HEK293 (cell line): Measurements from ENCODE around the gene GHRL.

Source experiments
- WT1 ChIP-seq: fragments of 450-650 bp; formaldehyde crosslinking; IDR thresholded peaks from 2 replicates; pipeline ENCODE4 v1.5.1; 2016; ENCODE audit warnings: missing biosample characterization, missing genetic modification characterization
- YY1 ChIP-seq: fragments of 450-650 bp; formaldehyde crosslinking; IDR thresholded peaks from 2 replicates; pipeline ENCODE4 v1.5.1; 2018; ENCODE audit warnings: missing biosample characterization, missing genetic modification characterization
- ZNF23 ChIP-seq: fragments of 450-650 bp; formaldehyde crosslinking; IDR thresholded peaks from 2 replicates; pipeline ENCODE4 v1.5.1; 2016; ENCODE audit warnings: missing biosample characterization, missing genetic modification characterization, borderline replicate concordance
- ZNF274 ChIP-seq, 2 experiments: fragments of 200-500 bp in 1 of 2; fragments of 450-650 bp in 1 of 2; sonication (Bioruptor generic) in 1 of 2; formaldehyde crosslinking in 1 of 2; IDR thresholded peaks; 2 replicates each; pipeline versions ENCODE4 v1.5.1 to v1.6.1; 2014 to 2016; ENCODE audit warnings: borderline replicate concordance in 1 of 2, inconsistent platforms in 1 of 2, low read length in 1 of 2, missing biosample characterization in 1 of 2, missing genetic modification characterization in 1 of 2
- ZNF311 ChIP-seq: fragments of 450-650 bp; formaldehyde crosslinking; IDR thresholded peaks from 2 replicates; pipeline ENCODE4 v1.5.1; 2017; ENCODE audit warnings: missing biosample characterization, missing genetic modification characterization, borderline replicate concordance
- ZNF350 ChIP-seq: fragments of 450-650 bp; formaldehyde crosslinking; IDR thresholded peaks from 2 replicates; pipeline ENCODE4 v1.5.0; 2017; ENCODE audit warnings: missing biosample characterization, mild to moderate bottlenecking, missing genetic modification characterization
- ZNF776 ChIP-seq: fragments of 450-650 bp; formaldehyde crosslinking; IDR thresholded peaks from 2 replicates; pipeline ENCODE4 v1.5.0; 2017; ENCODE audit warnings: missing biosample characterization, missing genetic modification characterization, borderline replicate concordance
- TF ChIP-seq, protein P1 (sequence below): fragments of 450-650 bp; formaldehyde crosslinking; IDR thresholded peaks from 2 replicates; pipeline ENCODE4 v1.5.1; 2016; ENCODE audit warnings: missing biosample characterization, missing genetic modification characterization
- TF ChIP-seq, protein P2 (sequence below): fragments of 450-650 bp; formaldehyde crosslinking; IDR thresholded peaks from 2 replicates; pipeline ENCODE4 v1.5.1; 2016; ENCODE audit warnings: missing biosample characterization, missing genetic modification characterization
- TF ChIP-seq, protein P3 (sequence below): fragments of 450-650 bp; formaldehyde crosslinking; IDR thresholded peaks from 2 replicates; pipeline ENCODE4 v1.5.1; 2016; ENCODE audit warnings: missing biosample characterization, missing genetic modification characterization
- TF ChIP-seq, protein P4 (sequence below): fragments of 450-650 bp; formaldehyde crosslinking; IDR thresholded peaks from 2 replicates; pipeline ENCODE4 v1.5.1; 2017; ENCODE audit warnings: missing biosample characterization, missing genetic modification characterization
- TF ChIP-seq, protein P5 (sequence below): fragments of 450-650 bp; formaldehyde crosslinking; conservative IDR thresholded peaks from 2 replicates; pipeline ENCODE4 v1.5.1; 2016; ENCODE audit warnings: low read depth, missing biosample characterization, missing genetic modification characterization

DNA sequence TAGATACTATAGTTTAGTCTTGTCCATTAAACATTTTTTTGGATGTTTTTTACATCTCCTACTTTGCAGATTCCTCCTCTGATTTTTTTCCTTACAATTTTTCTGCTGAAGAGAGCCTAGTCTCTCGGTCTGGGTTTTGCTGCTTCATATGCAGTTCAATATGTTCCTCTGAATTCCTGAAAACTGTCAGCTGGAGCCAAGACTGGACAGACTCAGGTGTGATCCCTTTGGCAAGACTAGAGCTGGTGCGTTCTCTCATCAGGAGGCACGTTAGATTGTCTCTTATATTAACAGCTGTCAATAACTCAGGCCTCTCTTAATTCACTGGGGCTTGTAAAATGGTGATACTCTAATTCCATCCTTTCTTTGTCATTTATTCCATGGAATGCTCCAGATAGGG is 13.4 kb upstream of the GHRL start:
- TF ChIP-seq, protein P1, sequence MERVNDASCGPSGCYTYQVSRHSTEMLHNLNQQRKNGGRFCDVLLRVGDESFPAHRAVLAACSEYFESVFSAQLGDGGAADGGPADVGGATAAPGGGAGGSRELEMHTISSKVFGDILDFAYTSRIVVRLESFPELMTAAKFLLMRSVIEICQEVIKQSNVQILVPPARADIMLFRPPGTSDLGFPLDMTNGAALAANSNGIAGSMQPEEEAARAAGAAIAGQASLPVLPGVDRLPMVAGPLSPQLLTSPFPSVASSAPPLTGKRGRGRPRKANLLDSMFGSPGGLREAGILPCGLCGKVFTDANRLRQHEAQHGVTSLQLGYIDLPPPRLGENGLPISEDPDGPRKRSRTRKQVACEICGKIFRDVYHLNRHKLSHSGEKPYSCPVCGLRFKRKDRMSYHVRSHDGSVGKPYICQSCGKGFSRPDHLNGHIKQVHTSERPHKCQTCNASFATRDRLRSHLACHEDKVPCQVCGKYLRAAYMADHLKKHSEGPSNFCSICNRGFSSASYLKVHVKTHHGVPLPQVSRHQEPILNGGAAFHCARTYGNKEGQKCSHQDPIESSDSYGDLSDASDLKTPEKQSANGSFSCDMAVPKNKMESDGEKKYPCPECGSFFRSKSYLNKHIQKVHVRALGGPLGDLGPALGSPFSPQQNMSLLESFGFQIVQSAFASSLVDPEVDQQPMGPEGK (tag by site-specific recombination): no peak
- TF ChIP-seq, protein P2, sequence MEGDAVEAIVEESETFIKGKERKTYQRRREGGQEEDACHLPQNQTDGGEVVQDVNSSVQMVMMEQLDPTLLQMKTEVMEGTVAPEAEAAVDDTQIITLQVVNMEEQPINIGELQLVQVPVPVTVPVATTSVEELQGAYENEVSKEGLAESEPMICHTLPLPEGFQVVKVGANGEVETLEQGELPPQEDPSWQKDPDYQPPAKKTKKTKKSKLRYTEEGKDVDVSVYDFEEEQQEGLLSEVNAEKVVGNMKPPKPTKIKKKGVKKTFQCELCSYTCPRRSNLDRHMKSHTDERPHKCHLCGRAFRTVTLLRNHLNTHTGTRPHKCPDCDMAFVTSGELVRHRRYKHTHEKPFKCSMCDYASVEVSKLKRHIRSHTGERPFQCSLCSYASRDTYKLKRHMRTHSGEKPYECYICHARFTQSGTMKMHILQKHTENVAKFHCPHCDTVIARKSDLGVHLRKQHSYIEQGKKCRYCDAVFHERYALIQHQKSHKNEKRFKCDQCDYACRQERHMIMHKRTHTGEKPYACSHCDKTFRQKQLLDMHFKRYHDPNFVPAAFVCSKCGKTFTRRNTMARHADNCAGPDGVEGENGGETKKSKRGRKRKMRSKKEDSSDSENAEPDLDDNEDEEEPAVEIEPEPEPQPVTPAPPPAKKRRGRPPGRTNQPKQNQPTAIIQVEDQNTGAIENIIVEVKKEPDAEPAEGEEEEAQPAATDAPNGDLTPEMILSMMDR: no peak
- TF ChIP-seq, protein P3, sequence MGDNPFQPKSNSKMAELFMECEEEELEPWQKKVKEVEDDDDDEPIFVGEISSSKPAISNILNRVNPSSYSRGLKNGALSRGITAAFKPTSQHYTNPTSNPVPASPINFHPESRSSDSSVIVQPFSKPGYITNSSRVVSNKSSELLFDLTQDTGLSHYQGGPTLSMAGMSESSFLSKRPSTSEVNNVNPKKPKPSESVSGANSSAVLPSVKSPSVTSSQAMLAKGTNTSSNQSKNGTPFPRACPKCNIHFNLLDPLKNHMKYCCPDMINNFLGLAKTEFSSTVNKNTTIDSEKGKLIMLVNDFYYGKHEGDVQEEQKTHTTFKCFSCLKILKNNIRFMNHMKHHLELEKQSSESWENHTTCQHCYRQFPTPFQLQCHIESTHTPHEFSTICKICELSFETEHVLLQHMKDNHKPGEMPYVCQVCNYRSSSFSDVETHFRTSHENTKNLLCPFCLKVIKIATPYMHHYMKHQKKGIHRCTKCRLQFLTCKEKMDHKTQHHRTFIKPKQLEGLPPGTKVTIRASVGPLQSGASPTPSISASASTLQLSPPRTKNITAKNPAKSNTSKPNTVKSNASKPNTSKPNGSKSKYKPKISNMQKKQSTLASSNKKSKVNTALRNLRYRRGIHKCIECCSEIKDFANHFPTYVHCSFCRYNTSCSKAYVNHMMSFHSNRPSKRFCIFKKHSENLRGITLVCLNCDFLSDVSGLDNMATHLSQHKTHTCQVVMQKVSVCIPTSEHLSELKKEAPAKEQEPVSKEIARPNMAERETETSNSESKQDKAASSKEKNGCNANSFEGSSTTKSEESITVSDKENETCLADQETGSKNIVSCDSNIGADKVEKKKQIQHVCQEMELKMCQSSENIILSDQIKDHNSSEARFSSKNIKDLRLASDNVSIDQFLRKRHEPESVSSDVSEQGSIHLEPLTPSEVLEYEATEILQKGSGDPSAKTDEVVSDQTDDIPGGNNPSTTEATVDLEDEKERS: no peak
- TF ChIP-seq ZNF23 (tag by site-specific recombination): no peak
- TF ChIP-seq YY1: no peak
- TF ChIP-seq, protein P4, sequence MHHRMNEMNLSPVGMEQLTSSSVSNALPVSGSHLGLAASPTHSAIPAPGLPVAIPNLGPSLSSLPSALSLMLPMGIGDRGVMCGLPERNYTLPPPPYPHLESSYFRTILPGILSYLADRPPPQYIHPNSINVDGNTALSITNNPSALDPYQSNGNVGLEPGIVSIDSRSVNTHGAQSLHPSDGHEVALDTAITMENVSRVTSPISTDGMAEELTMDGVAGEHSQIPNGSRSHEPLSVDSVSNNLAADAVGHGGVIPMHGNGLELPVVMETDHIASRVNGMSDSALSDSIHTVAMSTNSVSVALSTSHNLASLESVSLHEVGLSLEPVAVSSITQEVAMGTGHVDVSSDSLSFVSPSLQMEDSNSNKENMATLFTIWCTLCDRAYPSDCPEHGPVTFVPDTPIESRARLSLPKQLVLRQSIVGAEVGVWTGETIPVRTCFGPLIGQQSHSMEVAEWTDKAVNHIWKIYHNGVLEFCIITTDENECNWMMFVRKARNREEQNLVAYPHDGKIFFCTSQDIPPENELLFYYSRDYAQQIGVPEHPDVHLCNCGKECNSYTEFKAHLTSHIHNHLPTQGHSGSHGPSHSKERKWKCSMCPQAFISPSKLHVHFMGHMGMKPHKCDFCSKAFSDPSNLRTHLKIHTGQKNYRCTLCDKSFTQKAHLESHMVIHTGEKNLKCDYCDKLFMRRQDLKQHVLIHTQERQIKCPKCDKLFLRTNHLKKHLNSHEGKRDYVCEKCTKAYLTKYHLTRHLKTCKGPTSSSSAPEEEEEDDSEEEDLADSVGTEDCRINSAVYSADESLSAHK (tag by site-specific recombination): no peak
- no peak for TF ChIP-seq WT1 (tag by site-specific recombination)
- no peak for TF ChIP-seq ZNF311
- no peak for TF ChIP-seq ZNF776
- TF ChIP-seq ZNF274 (IDR thresholded peaks at IDR 0.05; ENCODE audit: low read length): no peak
- TF ChIP-seq ZNF274 (tag by site-specific recombination; IDR thresholded peaks at IDR 0.05; ENCODE audit: borderline replicate concordance): no peak
- no peak for TF ChIP-seq ZNF350 (tag by site-specific recombination)
- TF ChIP-seq, protein P5, sequence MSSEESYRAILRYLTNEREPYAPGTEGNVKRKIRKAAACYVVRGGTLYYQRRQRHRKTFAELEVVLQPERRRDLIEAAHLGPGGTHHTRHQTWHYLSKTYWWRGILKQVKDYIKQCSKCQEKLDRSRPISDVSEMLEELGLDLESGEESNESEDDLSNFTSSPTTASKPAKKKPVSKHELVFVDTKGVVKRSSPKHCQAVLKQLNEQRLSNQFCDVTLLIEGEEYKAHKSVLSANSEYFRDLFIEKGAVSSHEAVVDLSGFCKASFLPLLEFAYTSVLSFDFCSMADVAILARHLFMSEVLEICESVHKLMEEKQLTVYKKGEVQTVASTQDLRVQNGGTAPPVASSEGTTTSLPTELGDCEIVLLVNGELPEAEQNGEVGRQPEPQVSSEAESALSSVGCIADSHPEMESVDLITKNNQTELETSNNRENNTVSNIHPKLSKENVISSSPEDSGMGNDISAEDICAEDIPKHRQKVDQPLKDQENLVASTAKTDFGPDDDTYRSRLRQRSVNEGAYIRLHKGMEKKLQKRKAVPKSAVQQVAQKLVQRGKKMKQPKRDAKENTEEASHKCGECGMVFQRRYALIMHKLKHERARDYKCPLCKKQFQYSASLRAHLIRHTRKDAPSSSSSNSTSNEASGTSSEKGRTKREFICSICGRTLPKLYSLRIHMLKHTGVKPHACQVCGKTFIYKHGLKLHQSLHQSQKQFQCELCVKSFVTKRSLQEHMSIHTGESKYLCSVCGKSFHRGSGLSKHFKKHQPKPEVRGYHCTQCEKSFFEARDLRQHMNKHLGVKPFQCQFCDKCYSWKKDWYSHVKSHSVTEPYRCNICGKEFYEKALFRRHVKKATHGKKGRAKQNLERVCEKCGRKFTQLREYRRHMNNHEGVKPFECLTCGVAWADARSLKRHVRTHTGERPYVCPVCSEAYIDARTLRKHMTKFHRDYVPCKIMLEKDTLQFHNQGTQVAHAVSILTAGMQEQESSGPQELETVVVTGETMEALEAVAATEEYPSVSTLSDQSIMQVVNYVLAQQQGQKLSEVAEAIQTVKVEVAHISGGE (tag by site-specific recombination): no peak
